ENCODE results near the gene ZNF182. TPM values are rescaled to one million over a fixed set of nuclear protein-coding genes. Genes with fewer than 3 reads are reported as not detected.
"Not testable (repeated sequence)": the region's sequence is repeated elsewhere in the genome, so short reads cannot be mapped to it uniquely, and the experiment has no call there.

ZNF182 gene
- total and polyA plus RNA-seq, 2 of the 13 experiments (the other 11 are each of a cell fraction or from before 2014, with no cell fraction given), result 2.1 to 4.5 TPM

GRCh38 chrX:48016583-48017310 is 13.0 kb upstream of the ZNF182 start:
- ATAC-seq; intact Hi-C loops (cut with micrococcal nuclease; ENCODE audit: unreplicated experiment); H3K9ac ChIP-seq (ENCODE audit: insufficient read depth, low read depth, low read length); H3K4me3 ChIP-seq (replicated peaks in 1 of 3; ENCODE audit: insufficient read depth in 1 of 3, low read depth in 2 of 3, low read length in 3 of 3); H3K4me1 ChIP-seq (ENCODE audit: insufficient read depth, low read length); H3K27me3 ChIP-seq (ENCODE audit: control insufficient read depth in 1 of 2, insufficient read depth in 2 of 2, low read length in 2 of 2); H2AFZ ChIP-seq (ENCODE audit: low read length); H4K20me1 ChIP-seq (ENCODE audit: insufficient read depth, low read length); H3K27ac ChIP-seq (ENCODE audit: extremely low read length, insufficient read depth, low read length); H3K4me2 ChIP-seq (ENCODE audit: low read depth, low read length); DNase-seq (ENCODE audit: low spot score); in situ Hi-C loops (cut with HindIII; ENCODE audit: extremely low pct_ligation_motif_present, low pct_unique_long_range_greater_than_20kb); BruUV-seq (replicated peaks); H3K9me3 ChIP-seq (ENCODE audit: low read length); POLR2A ChIA-PET; H3K79me2 ChIP-seq (ENCODE audit: insufficient read depth, low read length); CTCF ChIA-PET (ENCODE audit: low intra/inter-chr PET ratio, low total read pairs); H3K36me3 ChIP-seq (replicated peaks in 1 of 2; ENCODE audit: control insufficient read depth in 1 of 2, insufficient read depth in 2 of 2, low read length in 2 of 2); FAIRE-seq: not testable (repeated sequence)
- no CpG with 5 or more reads among the region's 46 CpGs for WGBS (ENCODE audit: low lambda C conversion rate)

GRCh38 chrX:48009445-48009960 is 5.7 kb upstream of the ZNF182 start:
- H2AFZ ChIP-seq (ENCODE audit: low read length); H3K27me3 ChIP-seq (ENCODE audit: control insufficient read depth in 1 of 2, insufficient read depth in 2 of 2, low read length in 2 of 2); H3K4me3 ChIP-seq (replicated peaks in 1 of 3; ENCODE audit: insufficient read depth in 1 of 3, low read depth in 2 of 3, low read length in 3 of 3); H3K27ac ChIP-seq (ENCODE audit: extremely low read length, insufficient read depth, low read length); intact Hi-C loops (cut with micrococcal nuclease; ENCODE audit: unreplicated experiment); H3K4me2 ChIP-seq (ENCODE audit: low read depth, low read length); FAIRE-seq; POLR2A ChIA-PET; ATAC-seq; H3K4me1 ChIP-seq (ENCODE audit: insufficient read depth, low read length); H3K36me3 ChIP-seq (replicated peaks in 1 of 2; ENCODE audit: control insufficient read depth in 1 of 2, insufficient read depth in 2 of 2, low read length in 2 of 2); DNase-seq (ENCODE audit: low spot score); H3K79me2 ChIP-seq (ENCODE audit: insufficient read depth, low read length); H4K20me1 ChIP-seq (ENCODE audit: insufficient read depth, low read length); H3K9ac ChIP-seq (ENCODE audit: insufficient read depth, low read depth, low read length); CTCF ChIA-PET (ENCODE audit: low intra/inter-chr PET ratio, low total read pairs); BruUV-seq (replicated peaks); in situ Hi-C loops (cut with HindIII; ENCODE audit: extremely low pct_ligation_motif_present, low pct_unique_long_range_greater_than_20kb); H3K9me3 ChIP-seq (ENCODE audit: low read length): not testable (repeated sequence)
- WGBS (ENCODE audit: low lambda C conversion rate), result no CpG with 5 or more reads among the region's 2 CpGs

- DNase-seq (ENCODE audit: low spot score); H3K27me3 ChIP-seq (ENCODE audit: control insufficient read depth in 1 of 2, insufficient read depth in 2 of 2, low read length in 2 of 2); H3K4me3 ChIP-seq (replicated peaks in 1 of 3; ENCODE audit: insufficient read depth in 1 of 3, low read depth in 2 of 3, low read length in 3 of 3); BruUV-seq (replicated peaks); ATAC-seq; H3K27ac ChIP-seq (ENCODE audit: extremely low read length, insufficient read depth, low read length); H3K9me3 ChIP-seq (ENCODE audit: low read length); H3K36me3 ChIP-seq (replicated peaks in 1 of 2; ENCODE audit: control insufficient read depth in 1 of 2, insufficient read depth in 2 of 2, low read length in 2 of 2); H4K20me1 ChIP-seq (ENCODE audit: insufficient read depth, low read length); intact Hi-C loops (cut with micrococcal nuclease; ENCODE audit: unreplicated experiment); H2AFZ ChIP-seq (ENCODE audit: low read length); POLR2A ChIA-PET; CTCF ChIA-PET (ENCODE audit: low intra/inter-chr PET ratio, low total read pairs); H3K79me2 ChIP-seq (ENCODE audit: insufficient read depth, low read length); H3K9ac ChIP-seq (ENCODE audit: insufficient read depth, low read depth, low read length); in situ Hi-C loops (cut with HindIII; ENCODE audit: extremely low pct_ligation_motif_present, low pct_unique_long_range_greater_than_20kb); H3K4me2 ChIP-seq (ENCODE audit: low read depth, low read length); FAIRE-seq: not testable (repeated sequence)
- peaks cover 11% of the 10 kb centered on the region for H3K4me1 ChIP-seq (ENCODE audit: insufficient read depth, low read length)
- no CpG with 5 or more reads among the region's 8 CpGs for WGBS (ENCODE audit: low lambda C conversion rate)
Observed at GRCh38 chrX:48006688-48007087, 2.9 kb upstream of the ZNF182 start, which contains the start of gene SPACA5. TSS of gene SPACA5 (plus strand) at chrX:48006988. CDS start at chrX:48007803, 815 bp downstream.
